Keratinocyte (primary cell): ENCODE measurements around the gene HBQ1.

ENCODE experiments used
- EZH2 ChIP-seq: IDR thresholded peaks from one replicate; pipeline ENCODE4 v1.6.1; 2012; ENCODE audit warnings: inconsistent platforms, mild to moderate bottlenecking, low read length, moderate library complexity
- TF ChIP-seq, protein P1 (sequence below), 3 experiments: IDR thresholded peaks in 1 of 3; conservative IDR thresholded peaks in 1 of 3; optimal IDR thresholded peaks in 1 of 3; 2 replicates in 2 of 3; 3 replicates in 1 of 3; pipeline versions ENCODE3 to v1.5.1; 2011; ENCODE audit warnings: low read length in 3 of 3, mild to moderate bottlenecking in 3 of 3, moderate library complexity in 2 of 3, control low read depth in 1 of 3, inconsistent platforms in 1 of 3; ENCODE audit not compliant: insufficient read depth in 2 of 3; ENCODE audit errors: extremely low read depth in 1 of 3

DNA sequence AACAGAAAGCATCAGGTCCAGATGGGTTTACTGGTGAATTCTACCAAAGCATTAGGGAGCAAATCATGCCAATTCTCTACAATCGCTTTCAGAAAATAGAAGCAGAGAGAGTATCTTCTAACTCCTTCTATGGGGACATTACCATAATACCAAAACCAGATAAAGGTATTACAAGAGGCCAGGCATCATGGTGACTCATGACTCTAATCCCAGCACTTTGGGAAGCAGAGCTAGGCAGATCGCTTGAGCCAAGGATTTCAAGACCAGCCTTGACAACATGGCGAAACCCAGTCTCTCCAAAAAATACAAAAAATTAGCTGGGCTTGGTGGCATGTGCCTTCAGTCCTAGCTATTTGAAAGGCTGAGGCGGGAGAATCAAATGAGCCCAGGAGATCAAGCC, 23.0 kb downstream of the HBQ1 start:
- TF ChIP-seq, protein P1, sequence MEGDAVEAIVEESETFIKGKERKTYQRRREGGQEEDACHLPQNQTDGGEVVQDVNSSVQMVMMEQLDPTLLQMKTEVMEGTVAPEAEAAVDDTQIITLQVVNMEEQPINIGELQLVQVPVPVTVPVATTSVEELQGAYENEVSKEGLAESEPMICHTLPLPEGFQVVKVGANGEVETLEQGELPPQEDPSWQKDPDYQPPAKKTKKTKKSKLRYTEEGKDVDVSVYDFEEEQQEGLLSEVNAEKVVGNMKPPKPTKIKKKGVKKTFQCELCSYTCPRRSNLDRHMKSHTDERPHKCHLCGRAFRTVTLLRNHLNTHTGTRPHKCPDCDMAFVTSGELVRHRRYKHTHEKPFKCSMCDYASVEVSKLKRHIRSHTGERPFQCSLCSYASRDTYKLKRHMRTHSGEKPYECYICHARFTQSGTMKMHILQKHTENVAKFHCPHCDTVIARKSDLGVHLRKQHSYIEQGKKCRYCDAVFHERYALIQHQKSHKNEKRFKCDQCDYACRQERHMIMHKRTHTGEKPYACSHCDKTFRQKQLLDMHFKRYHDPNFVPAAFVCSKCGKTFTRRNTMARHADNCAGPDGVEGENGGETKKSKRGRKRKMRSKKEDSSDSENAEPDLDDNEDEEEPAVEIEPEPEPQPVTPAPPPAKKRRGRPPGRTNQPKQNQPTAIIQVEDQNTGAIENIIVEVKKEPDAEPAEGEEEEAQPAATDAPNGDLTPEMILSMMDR (optimal IDR thresholded peaks at IDR 0.05 in 1 of 3, IDR thresholded peaks at IDR 0.05 in 1 of 3, conservative IDR thresholded peaks at IDR 0.05 in 1 of 3; ENCODE audit: extremely low read depth in 1 of 3, insufficient read depth in 2 of 3, low read length in 3 of 3), result no peak
- TF ChIP-seq EZH2, result no peak
